SIG-M5 treated with dmso at 0.1 percent for 504 hours (cell line): ENCODE results near the gene MICAL3.
A peak's percentile ranks its signal among the peaks of the same experiment; 100 is the strongest.

Experiments used
- DNase-seq: peaks from one replicate; lab custom pipeline; 2025; ENCODE audit not compliant: unreplicated experiment; lab: John Stamatoyannopoulos, UW

MICAL3 gene

GRCh38 chr22:17783773-17784480, 240.4 kb downstream of the MICAL3 start:
- DNase-seq = no peak

- DNase-seq = no peak
These were observed 241.0 kb downstream of the MICAL3 start for GRCh38 chr22:17783312-17783711.

- DNase-seq = no peak
These were observed 241.7 kb downstream of the MICAL3 start for GRCh38 chr22:17782621-17783020.

- no peak for DNase-seq
These were observed 242.2 kb downstream of the MICAL3 start for GRCh38 chr22:17782158-17782557.

- peak; percentile 13 for DNase-seq
These were observed 242.9 kb downstream of the MICAL3 start for GRCh38 chr22:17781319-17782031.

GRCh38 chr22:17780741-17781318, 243.5 kb downstream of the MICAL3 start:
- DNase-seq = no peak

GRCh38 chr22:17780116-17780740, 244.1 kb downstream of the MICAL3 start:
- DNase-seq = no peak

- DNase-seq = no peak
These were observed 244.9 kb downstream of the MICAL3 start for GRCh38 chr22:17779286-17780115.

GRCh38 chr22:17778412-17778976, 245.9 kb downstream of the MICAL3 start:
- DNase-seq = no peak

GRCh38 chr22:17777717-17778044, 246.7 kb downstream of the MICAL3 start:
- no peak for DNase-seq

- DNase-seq = peak; percentile 81
These were observed 247.2 kb downstream of the MICAL3 start for GRCh38 chr22:17777005-17777716.

GRCh38 chr22:17775781-17776465, 248.4 kb downstream of the MICAL3 start:
- DNase-seq = no peak

GRCh38 chr22:17774926-17775685, 249.3 kb downstream of the MICAL3 start:
- no peak for DNase-seq

GRCh38 chr22:17774206-17774925, 250.0 kb downstream of the MICAL3 start, which contains the start of gene BID:
Gene BID, minus strand, starts transcription at chr22:17774469. Its CDS starts 24,353 bp downstream, at chr22:17750116.
- DNase-seq = peak; percentile 35

GRCh38 chr22:17773606-17774205, 250.7 kb downstream of the MICAL3 start:
- peak; percentile 42 for DNase-seq

GRCh38 chr22:17772958-17773605, 251.3 kb downstream of the MICAL3 start:
- DNase-seq = peak; percentile 31
